HCT116 (cell line): ENCODE results near the gene C1R. TPM values are rescaled to one million over a fixed set of nuclear protein-coding genes. Genes with fewer than 3 reads are reported as not detected.

Experiments used
- ATAC-seq: fragments of 200-7000 bp; cut with Tn5 transposase; 2 replicates; pipeline ENCODE4 v1.9.1; 2020; ENCODE audit warnings: mild to moderate bottlenecking, moderate library complexity
- BruUV-seq: library from RNA; stranded (reverse); fragments of 400-500 nt; replicated peaks from 2 replicates; lab custom pipeline; 2021; lab: Mats Ljungman, UMichigan
- CTCF ChIA-PET: fragments of 300-600 bp; sonication (Branson Sonifier 250); formaldehyde crosslinking; loops from one replicate; lab custom pipeline; 2021; ENCODE audit warnings: antibody characterized with exemption; lab: Charles Lee
- POLR2A ChIA-PET: fragments of 300-600, 350-600 bp; sonication (Branson Sonifier 250); formaldehyde crosslinking; loops from one replicate; lab custom pipeline; 2021; ENCODE audit warnings: antibody characterized with exemption; lab: Charles Lee
- RAD21 ChIA-PET, 2 experiments: fragments of 300-600 bp; sonication (Branson Sonifier 250); formaldehyde crosslinking; loops; one replicate each; lab custom pipeline; 2023; ENCODE audit warnings: low total read pairs in 2 of 2; ENCODE audit not compliant: uncharacterized antibody in 2 of 2, unreplicated experiment in 2 of 2, low non-redundant PET in 1 of 2; lab: Charles Lee
- DNase-seq: peaks from one replicate; pipeline ENCODE4 v3.0.0-alpha.2; 2010; ENCODE audit warnings: low read depth, low spot score
- H2AFZ ChIP-seq: fragments of 200-600 bp; shearing (Covaris generic), sonication (generic); 2 replicates; pipeline ENCODE4 v1.6.1; 2017; ENCODE audit warnings: low read depth, mixed run types, mixed read lengths, antibody characterized with exemption, low read length; ENCODE audit not compliant: poor library complexity, severe bottlenecking
- H3K27ac ChIP-seq: 2 replicates; pipeline ENCODE4 v1.5.1; 2012; ENCODE audit warnings: low read depth, low read length
- H3K27me3 ChIP-seq: fragments of 200-600 bp; sonication (generic); 2 replicates; pipeline ENCODE4 v1.6.1; 2016; ENCODE audit warnings: mixed run types, low read length, mixed read lengths; ENCODE audit not compliant: insufficient read depth
- H3K36me3 ChIP-seq, 2 experiments: fragments of 200-500 bp in 1 of 2; fragments of 200-600 bp in 1 of 2; sonication (Bioruptor generic) in 1 of 2; sonication (generic) in 1 of 2; 2 replicates each; pipeline versions ENCODE4 v1.5.1 to v1.6.1; 2014 to 2016; ENCODE audit warnings: low read length in 2 of 2, inconsistent platforms in 1 of 2, mixed read lengths in 1 of 2, mixed run types in 1 of 2; ENCODE audit not compliant: insufficient read depth in 2 of 2, control insufficient read depth in 1 of 2
- H3K4me1 ChIP-seq, 2 experiments: fragments of 200-600 bp in 1 of 2; sonication (generic) in 1 of 2; 2 replicates each; pipeline versions ENCODE4 v1.5.1 to v1.6.1; 2012 to 2017; ENCODE audit warnings: low read length in 2 of 2, inconsistent platforms in 1 of 2, mild to moderate bottlenecking in 1 of 2, mixed read lengths in 1 of 2, mixed run types in 1 of 2, moderate library complexity in 1 of 2; ENCODE audit not compliant: insufficient read depth in 2 of 2, control insufficient read depth in 1 of 2
- H3K4me2 ChIP-seq: fragments of 200-600 bp; sonication (generic); 2 replicates; pipeline ENCODE4 v1.6.1; 2017; ENCODE audit warnings: mixed run types, low read length, mixed read lengths
- H3K4me3 ChIP-seq, 2 experiments: fragments of 200-600 bp in 1 of 2; sonication (generic) in 1 of 2; replicated peaks in 1 of 2; 2 replicates each; pipeline ENCODE4 v1.5.1; 2011 to 2016; ENCODE audit warnings: low read length in 2 of 2, control low read depth in 1 of 2, low read depth in 1 of 2, mild to moderate bottlenecking in 1 of 2, mixed read lengths in 1 of 2, mixed run types in 1 of 2
- H3K79me2 ChIP-seq: fragments of 200-600 bp; sonication (generic); 2 replicates; pipeline ENCODE4 v1.6.1; 2017; ENCODE audit warnings: mild to moderate bottlenecking, mixed run types, low read length, moderate library complexity, mixed read lengths; ENCODE audit not compliant: insufficient read depth
- H3K9ac ChIP-seq: fragments of 200-600 bp; sonication (generic); 2 replicates; pipeline ENCODE4 v1.6.1; 2016; ENCODE audit warnings: low read length, mixed read lengths
- H3K9me2 ChIP-seq: fragments of 200-600 bp; sonication (generic), shearing (Covaris generic); 2 replicates; pipeline ENCODE4 v1.6.1; 2017; ENCODE audit warnings: mixed run types, mild to moderate bottlenecking, moderate library complexity; ENCODE audit not compliant: insufficient read depth
- H3K9me3 ChIP-seq, 2 experiments: fragments of 200-500 bp in 1 of 2; fragments of 200-600 bp in 1 of 2; sonication (Bioruptor generic) in 1 of 2; sonication (generic) in 1 of 2; 2 replicates each; pipeline ENCODE4 v1.6.1; 2014 to 2017; ENCODE audit warnings: low read length in 2 of 2, mixed read lengths in 2 of 2, inconsistent platforms in 1 of 2, low read depth in 1 of 2, mild to moderate bottlenecking in 1 of 2, mixed run types in 1 of 2, moderate library complexity in 1 of 2; ENCODE audit not compliant: control insufficient read depth in 1 of 2, insufficient read depth in 1 of 2
- H4K20me1 ChIP-seq: fragments of 200-600 bp; sonication (generic), shearing (Covaris generic); 2 replicates; pipeline ENCODE4 v1.6.1; 2017; ENCODE audit warnings: mixed run types, mild to moderate bottlenecking, moderate library complexity; ENCODE audit not compliant: insufficient read depth
- ATF3 ChIP-seq: IDR thresholded peaks from 2 replicates; pipeline ENCODE4 v1.6.1; 2012
- CBX3 ChIP-seq: IDR thresholded peaks from 2 replicates; pipeline ENCODE4 v1.6.1; 2012; ENCODE audit warnings: low read depth
- CEBPB ChIP-seq: IDR thresholded peaks from 2 replicates; pipeline ENCODE4 v1.6.1; 2012; ENCODE audit warnings: low read depth
- CTCF ChIP-seq, 3 experiments: fragments of 200-600 bp in 1 of 3; sonication (generic) in 1 of 3; IDR thresholded peaks in 2 of 3; conservative IDR thresholded peaks in 1 of 3; 2 replicates each; pipeline ENCODE4 v1.5.1; 2012 to 2017; ENCODE audit warnings: low read depth in 2 of 3, low read length in 2 of 3, antibody characterized with exemption in 1 of 3, borderline replicate concordance in 1 of 3, control low read depth in 1 of 3, mild to moderate bottlenecking in 1 of 3, mixed read lengths in 1 of 3, mixed run types in 1 of 3, moderate library complexity in 1 of 3; ENCODE audit not compliant: insufficient read depth in 1 of 3
- EGR1 ChIP-seq: IDR thresholded peaks from 2 replicates; pipeline ENCODE4 v1.6.1; 2012; ENCODE audit warnings: low read depth
- EZH2phosphoT487 ChIP-seq: fragments of 200-600 bp; IDR thresholded peaks from 2 replicates; pipeline ENCODE4 v1.6.1; 2018; ENCODE audit warnings: antibody characterized with exemption, borderline replicate concordance
- FOSL1 ChIP-seq: IDR thresholded peaks from 2 replicates; pipeline ENCODE4 v1.6.1; 2012; ENCODE audit warnings: low read depth
- JUND ChIP-seq: IDR thresholded peaks from 2 replicates; pipeline ENCODE4 v1.6.1; 2012
- POLR2AphosphoS5 ChIP-seq: IDR thresholded peaks from 2 replicates; pipeline ENCODE4 v1.6.1; 2011; ENCODE audit warnings: mild to moderate bottlenecking, low read depth, low read length, moderate library complexity
- SRF ChIP-seq: IDR thresholded peaks from 2 replicates; pipeline ENCODE4 v1.6.1; 2012; ENCODE audit warnings: low read depth
- TCF7L2 ChIP-seq: IDR thresholded peaks from 2 replicates; pipeline ENCODE4 v1.7.0; 2011; ENCODE audit warnings: borderline replicate concordance, inconsistent platforms; ENCODE audit not compliant: insufficient read depth, insufficient read length; ENCODE audit errors: extremely low read depth
- intact Hi-C: fragments of 100-400 bp; cut with micrococcal nuclease; formaldehyde crosslinking; loops from 2 replicates; pipeline ENCODE4 v1.10.0; 2022
- total RNA-seq: library from RNA; stranded (reverse); gene quantifications from one replicate; pipeline ENCODE4 v1.2.1, GENCODE V29; 2021; ENCODE audit not compliant: unreplicated experiment
- TF ChIP-seq, protein P1 (sequence below): IDR thresholded peaks from 2 replicates; pipeline ENCODE4 v1.6.1; 2012; ENCODE audit warnings: low read depth
- TF ChIP-seq, protein P2 (sequence below): IDR thresholded peaks from 2 replicates; pipeline ENCODE4 v1.6.1; 2012

Gene C1R
- total RNA-seq, 1 experiment from 2014 or later = 4.3 TPM

DNA sequence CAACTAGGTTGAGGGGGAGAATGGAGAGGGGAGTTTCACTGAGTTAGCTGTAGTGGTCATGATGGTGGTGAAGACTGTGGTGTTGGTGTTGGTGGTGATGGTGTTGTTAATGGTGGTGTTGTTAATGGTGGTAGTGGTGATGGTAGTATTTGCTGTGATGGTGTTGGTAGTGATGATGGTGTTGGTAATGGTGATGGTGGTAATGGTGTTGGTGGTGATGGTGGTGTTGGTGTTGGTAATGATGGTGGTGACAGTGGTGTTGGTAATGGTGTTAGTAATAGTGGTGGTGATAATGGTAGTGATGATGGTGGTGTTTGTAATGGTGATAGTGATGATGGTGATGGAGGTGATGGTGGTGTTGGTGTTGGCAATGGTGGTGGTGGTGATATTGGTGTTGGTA lies 9.1 kb downstream of the C1R start:
- ChIA-PET POLR2A (no interaction called here), CTCF (no interaction called here)
- DNase-seq = no peak
- Histone ChIP-seq H4K20me1 (no peaks in the 10 kb centered on the region), H2AFZ (no peak overlapping the region), H3K9me3 (peaks cover 0 to 10% of the 10 kb centered on the region in 2 experiments; a peak in 1 of 4 replicates)
- TF ChIP-seq, protein P1, sequence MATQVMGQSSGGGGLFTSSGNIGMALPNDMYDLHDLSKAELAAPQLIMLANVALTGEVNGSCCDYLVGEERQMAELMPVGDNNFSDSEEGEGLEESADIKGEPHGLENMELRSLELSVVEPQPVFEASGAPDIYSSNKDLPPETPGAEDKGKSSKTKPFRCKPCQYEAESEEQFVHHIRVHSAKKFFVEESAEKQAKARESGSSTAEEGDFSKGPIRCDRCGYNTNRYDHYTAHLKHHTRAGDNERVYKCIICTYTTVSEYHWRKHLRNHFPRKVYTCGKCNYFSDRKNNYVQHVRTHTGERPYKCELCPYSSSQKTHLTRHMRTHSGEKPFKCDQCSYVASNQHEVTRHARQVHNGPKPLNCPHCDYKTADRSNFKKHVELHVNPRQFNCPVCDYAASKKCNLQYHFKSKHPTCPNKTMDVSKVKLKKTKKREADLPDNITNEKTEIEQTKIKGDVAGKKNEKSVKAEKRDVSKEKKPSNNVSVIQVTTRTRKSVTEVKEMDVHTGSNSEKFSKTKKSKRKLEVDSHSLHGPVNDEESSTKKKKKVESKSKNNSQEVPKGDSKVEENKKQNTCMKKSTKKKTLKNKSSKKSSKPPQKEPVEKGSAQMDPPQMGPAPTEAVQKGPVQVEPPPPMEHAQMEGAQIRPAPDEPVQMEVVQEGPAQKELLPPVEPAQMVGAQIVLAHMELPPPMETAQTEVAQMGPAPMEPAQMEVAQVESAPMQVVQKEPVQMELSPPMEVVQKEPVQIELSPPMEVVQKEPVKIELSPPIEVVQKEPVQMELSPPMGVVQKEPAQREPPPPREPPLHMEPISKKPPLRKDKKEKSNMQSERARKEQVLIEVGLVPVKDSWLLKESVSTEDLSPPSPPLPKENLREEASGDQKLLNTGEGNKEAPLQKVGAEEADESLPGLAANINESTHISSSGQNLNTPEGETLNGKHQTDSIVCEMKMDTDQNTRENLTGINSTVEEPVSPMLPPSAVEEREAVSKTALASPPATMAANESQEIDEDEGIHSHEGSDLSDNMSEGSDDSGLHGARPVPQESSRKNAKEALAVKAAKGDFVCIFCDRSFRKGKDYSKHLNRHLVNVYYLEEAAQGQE = no peak
- TF ChIP-seq FOSL1 (no peak), POLR2AphosphoS5 (no peak), ATF3 (no peak), CEBPB (no peak), SRF (no peak), EZH2phosphoT487 (no peak), CBX3 (no peak), CTCF (IDR thresholded peaks at IDR 0.05 in 2 of 3, conservative IDR thresholded peaks at IDR 0.05 in 1 of 3; ENCODE audit: borderline replicate concordance in 1 of 3, insufficient read depth in 1 of 3, low read depth in 2 of 3, low read length in 2 of 3) (no peak), EGR1 (no peak), TCF7L2 (no peak), JUND (no peak)
- TF ChIP-seq, protein P2, sequence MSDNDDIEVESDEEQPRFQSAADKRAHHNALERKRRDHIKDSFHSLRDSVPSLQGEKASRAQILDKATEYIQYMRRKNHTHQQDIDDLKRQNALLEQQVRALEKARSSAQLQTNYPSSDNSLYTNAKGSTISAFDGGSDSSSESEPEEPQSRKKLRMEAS = no peak
- TF ChIP-seq, all 23 proteins: peak for 0
- Histone ChIP-seq H3K36me3 (no peaks in the 10 kb centered on the region), H3K4me3 (no peak overlapping the region), H3K79me2 (no peaks in the 10 kb centered on the region), H3K27me3 (0 out of 2 replicates have a peak, but pooled peaks cover 4% of the 10 kb centered on the region), H3K9ac (no peak overlapping the region), H3K9me2 (no peaks in the 10 kb centered on the region), H3K4me1 (peaks cover 2 to 7% of the 10 kb centered on the region in 2 experiments; a peak in 2 of 4 replicates), H3K4me2 (no peak overlapping the region), H3K27ac (no peak overlapping the region)
- RAD21 ChIA-PET = no interaction called here
- BruUV-seq = no TSS peak
- intact Hi-C loops = no loop called here
- no peak for ATAC-seq
